Endothelial cell of umbilical vein (primary cell): ENCODE data around the gene PDCD1. TPM values are rescaled to one million over a fixed set of nuclear protein-coding genes. Genes with fewer than 3 reads are reported as not detected.

Source experiments
- BruUV-seq: library from RNA; stranded (reverse); fragments of 400-500 nt; replicated peaks from 2 replicates; lab custom pipeline; 2021; lab: Mats Ljungman, UMichigan
- CTCF ChIA-PET: fragments of 300-600, 350-600 bp; sonication (Branson Sonifier 250); formaldehyde crosslinking; loops from one replicate; lab custom pipeline; 2021; ENCODE audit warnings: antibody characterized with exemption, inconsistent platforms; lab: Charles Lee
- POLR2A ChIA-PET: fragments of 300-600, 350-600 bp; sonication (Branson Sonifier 250); formaldehyde crosslinking; loops from one replicate; lab custom pipeline; 2021; ENCODE audit warnings: antibody characterized with exemption, inconsistent platforms; lab: Charles Lee
- DNase-seq: peaks from one replicate; pipeline ENCODE4 v3.0.0-alpha.2; 2011; ENCODE audit warnings: low read depth, low spot score
- FAIRE-seq: peaks from 2 replicates; lab custom pipeline; 2011; peaks lifted over from hg19 to GRCh38; lab: Jason Lieb, UNC
- H2AFZ ChIP-seq: 2 replicates; pipeline ENCODE4 v1.6.0; 2012; ENCODE audit warnings: low read depth, low read length, control low read depth, inconsistent platforms
- H3K27ac ChIP-seq: 2 replicates; pipeline ENCODE4 v1.5.1; 2011; ENCODE audit warnings: low read depth, mild to moderate bottlenecking, control low read depth, low read length, moderate library complexity; ENCODE audit not compliant: insufficient read depth
- H3K27me3 ChIP-seq, 2 experiments: 2 replicates each; pipeline versions ENCODE4 v1.6.0 to v1.6.1; 2011; ENCODE audit warnings: low read length in 2 of 2, mixed read lengths in 1 of 2; ENCODE audit not compliant: control insufficient read depth in 2 of 2, insufficient read depth in 2 of 2
- H3K36me3 ChIP-seq, 2 experiments: 2 replicates in 1 of 2; 3 replicates in 1 of 2; pipeline ENCODE4 v1.5.1; 2011; ENCODE audit warnings: low read length in 2 of 2, mild to moderate bottlenecking in 1 of 2, moderate library complexity in 1 of 2; ENCODE audit not compliant: control insufficient read depth in 2 of 2, insufficient read depth in 2 of 2; ENCODE audit errors: extremely low read depth in 1 of 2
- H3K4me1 ChIP-seq: 3 replicates; pipeline ENCODE4 v1.5.1; 2011; ENCODE audit warnings: mild to moderate bottlenecking, low read length; ENCODE audit not compliant: control insufficient read depth, insufficient read depth; ENCODE audit errors: extremely low read depth
- H3K4me2 ChIP-seq: 2 replicates; pipeline ENCODE4 v1.6.1; 2011; ENCODE audit warnings: low read length, control low read depth, mixed read lengths; ENCODE audit not compliant: insufficient read depth
- H3K4me3 ChIP-seq, 3 experiments: fragments of 200-600 bp in 1 of 3; sonication (generic), shearing (Covaris generic) in 1 of 3; replicated peaks in 1 of 3; 2 replicates each; pipeline ENCODE4 v1.5.1; 2011 to 2016; ENCODE audit warnings: control low read depth in 3 of 3, low read length in 3 of 3, mild to moderate bottlenecking in 2 of 3, inconsistent platforms in 1 of 3, low read depth in 1 of 3, moderate library complexity in 1 of 3; ENCODE audit not compliant: insufficient read depth in 1 of 3
- H3K79me2 ChIP-seq: 2 replicates; pipeline ENCODE4 v1.6.0; 2012; ENCODE audit warnings: low read length, inconsistent platforms; ENCODE audit not compliant: control insufficient read depth, insufficient read depth
- H3K9ac ChIP-seq: replicated peaks from 2 replicates; pipeline ENCODE3; 2011; ENCODE audit warnings: low read length, control low read depth; ENCODE audit not compliant: insufficient read depth; ENCODE audit errors: extremely low read depth
- H3K9me1 ChIP-seq: replicated peaks from 3 replicates; pipeline ENCODE4 v1.6.0; 2011; ENCODE audit warnings: mild to moderate bottlenecking, low read length; ENCODE audit not compliant: control insufficient read depth, insufficient read depth; ENCODE audit errors: extremely low read depth
- H3K9me3 ChIP-seq: replicated peaks from 2 replicates; pipeline ENCODE4 v1.5.1; 2012; ENCODE audit warnings: low read length, inconsistent platforms; ENCODE audit not compliant: control insufficient read depth, insufficient read depth
- H4K20me1 ChIP-seq: replicated peaks from 2 replicates; pipeline ENCODE3; 2011; ENCODE audit warnings: mild to moderate bottlenecking, low read length; ENCODE audit not compliant: control insufficient read depth, insufficient read depth; ENCODE audit errors: extremely low read depth
- CTCF ChIP-seq, 2 donors: IDR thresholded peaks; 1 replicate in 1 of 2; 2 replicates in 1 of 2; pipeline ENCODE4 v1.5.1; 2011; ENCODE audit warnings: low read length in 2 of 2, mild to moderate bottlenecking in 2 of 2, moderate library complexity in 2 of 2, control low read depth in 1 of 2, inconsistent platforms in 1 of 2, low read depth in 1 of 2; ENCODE audit not compliant: insufficient read depth in 1 of 2; ENCODE audit errors: extremely low read depth in 1 of 2
- EZH2 ChIP-seq: IDR thresholded peaks from 2 replicates; pipeline ENCODE4 v1.6.1; 2012; ENCODE audit warnings: borderline replicate concordance, low read depth, mild to moderate bottlenecking, moderate library complexity, low read length, inconsistent platforms; ENCODE audit not compliant: severe bottlenecking
- FOS ChIP-seq: IDR thresholded peaks from 2 replicates; pipeline ENCODE4 v1.6.1; 2011; ENCODE audit warnings: mild to moderate bottlenecking, low read length, moderate library complexity, borderline replicate concordance; ENCODE audit not compliant: insufficient read depth
- GATA2 ChIP-seq: IDR thresholded peaks from 2 replicates; pipeline ENCODE4 v1.7.0; 2011; ENCODE audit warnings: low read depth, mild to moderate bottlenecking, moderate library complexity, mixed read lengths, low read length; ENCODE audit not compliant: insufficient read length, insufficient read depth
- JUN ChIP-seq: IDR thresholded peaks from 2 replicates; pipeline ENCODE4 v1.6.1; 2011; ENCODE audit warnings: borderline replicate concordance, low read depth; ENCODE audit not compliant: insufficient read length, insufficient read depth
- MYC ChIP-seq: IDR thresholded peaks from one replicate; pipeline ENCODE4 v1.6.1; 2011; ENCODE audit warnings: mild to moderate bottlenecking, low read depth, low read length
- POLR2A ChIP-seq: IDR thresholded peaks from 2 replicates; pipeline ENCODE4 v1.6.1; 2012; ENCODE audit warnings: low read depth, mild to moderate bottlenecking, control low read depth, low read length
- POLR2AphosphoS5 ChIP-seq: IDR thresholded peaks from 2 replicates; pipeline ENCODE4 v1.6.1; 2012; ENCODE audit warnings: low read depth, mild to moderate bottlenecking, control low read depth, low read length, moderate library complexity; ENCODE audit not compliant: insufficient read depth
- dilution Hi-C: fragments of 300-500 bp; cut with MboI; formaldehyde crosslinking; loops from one replicate; pipeline ENCODE4 v1.15.0; 2019; ENCODE audit warnings: low sequenced_read_pairs; ENCODE audit not compliant: extremely low pct_ligation_motif_present
- intact Hi-C: fragments of 100-400 bp; cut with micrococcal nuclease; formaldehyde crosslinking; loops from one replicate; pipeline ENCODE4 v1.10.0; 2022
- polyA plus RNA-seq, 4 experiments: library from polyadenylated mRNA; depleted of rRNA in 3 of 4; stranded (reverse) in 3 of 4; unstranded in 1 of 4; fragments of >200 nt; gene quantifications; 2 replicates each; pipeline versions ENCODE4 v1.2.1 to v1.2.3, GENCODE V29; 2011 to 2012; ENCODE audit warnings: missing spikeins in 1 of 4
- total RNA-seq: library from RNA; stranded (reverse); gene quantifications from 2 replicates; pipeline ENCODE4 v1.2.3, GENCODE V29; 2021
- TF ChIP-seq, protein P1 (sequence below): IDR thresholded peaks from 2 replicates; pipeline ENCODE4 v1.6.1; 2011; ENCODE audit not compliant: insufficient read depth, insufficient read length

Gene PDCD1
- total and polyA plus RNA-seq, 2 donors (not counting 3 experiments of a cell fraction or from before 2014, with no cell fraction given): not detected

DNA sequence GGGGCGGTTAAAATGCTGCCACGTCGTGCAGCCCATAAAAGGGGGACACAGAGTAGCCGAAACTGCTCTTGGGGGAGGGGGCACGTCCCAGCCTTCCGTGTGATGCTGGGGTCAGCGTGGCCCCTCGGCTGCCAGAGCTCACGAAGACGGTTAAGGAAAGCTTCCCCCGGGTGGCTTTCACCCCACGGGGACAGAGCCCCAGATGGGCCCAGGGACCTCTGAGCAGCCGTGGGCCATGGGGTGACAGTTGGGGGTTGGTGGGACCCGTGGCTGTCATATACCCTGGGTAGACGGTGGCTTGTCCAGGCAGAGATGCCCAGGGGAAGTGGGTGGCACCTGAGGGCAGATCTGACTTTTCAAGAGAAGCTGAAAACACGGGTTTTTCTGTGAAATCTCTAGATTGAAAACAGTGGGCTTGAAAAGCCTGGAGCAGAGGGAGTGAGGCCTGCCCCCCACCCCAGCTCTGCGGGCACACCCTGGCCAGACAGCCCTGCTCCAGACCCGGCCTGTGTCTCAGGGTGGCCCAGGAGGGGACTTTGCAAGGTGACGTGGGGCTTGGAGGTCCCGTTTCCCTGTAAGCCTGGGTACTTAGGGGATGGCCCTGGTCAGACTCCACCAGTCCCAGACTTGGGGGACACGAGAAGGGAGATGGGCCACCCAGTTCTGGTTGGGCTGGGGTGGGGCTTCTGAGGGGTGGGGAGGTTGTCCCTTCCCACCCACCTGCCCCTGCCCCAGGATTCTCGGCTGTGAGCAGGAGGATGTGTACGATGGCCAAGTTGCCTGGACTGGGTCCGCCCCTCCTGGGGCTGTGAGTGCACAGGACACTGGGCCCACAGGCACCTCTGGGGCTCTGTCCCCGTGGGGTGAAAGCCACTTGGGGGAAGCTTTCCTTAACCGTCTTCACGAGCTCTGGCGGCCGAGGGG, 49.0 kb downstream of the PDCD1 start:
- TF ChIP-seq POLR2AphosphoS5 (no peak), JUN (no peak), CTCF (IDR thresholded peaks at IDR 0.05; ENCODE audit: extremely low read depth in 1 of 2, insufficient read depth in 1 of 2, low read depth in 1 of 2, low read length in 2 of 2) (no peak), EZH2 (no peak), FOS (no peak), MYC (no peak), POLR2A (no peak), GATA2 (no peak)
- TF ChIP-seq, protein P1, sequence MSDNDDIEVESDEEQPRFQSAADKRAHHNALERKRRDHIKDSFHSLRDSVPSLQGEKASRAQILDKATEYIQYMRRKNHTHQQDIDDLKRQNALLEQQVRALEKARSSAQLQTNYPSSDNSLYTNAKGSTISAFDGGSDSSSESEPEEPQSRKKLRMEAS: no peak
- DNase-seq (no peak), FAIRE-seq (no peak)
- dilution Hi-C loops (no loop called here), intact Hi-C loops (no loop called here)
- H3K79me2 ChIP-seq: no peaks in the 10 kb centered on the region
- BruUV-seq: no TSS peak
- no peaks in the 10 kb centered on the region for H3K9me3 ChIP-seq
- ChIA-PET CTCF (no interaction called here), POLR2A (no interaction called here)
- H3K27ac ChIP-seq: no peak overlapping the region
- no peak overlapping the region for H3K4me3 ChIP-seq
- no peaks in the 10 kb centered on the region for H3K36me3 ChIP-seq
- no peaks in the 10 kb centered on the region for H3K9me1 ChIP-seq
- no peak overlapping the region for H2AFZ ChIP-seq
- no peak overlapping the region for H3K9ac ChIP-seq
- H4K20me1 ChIP-seq: no peaks in the 10 kb centered on the region
- H3K27me3 ChIP-seq: peaks cover 3% of the 10 kb centered on the region in 2 experiments
- H3K4me2 ChIP-seq: no peak overlapping the region
- peaks cover 3% of the 10 kb centered on the region for H3K4me1 ChIP-seq
